Loucy (cell line): Measurements from ENCODE around the gene CT47C1.
A peak's percentile ranks its signal among the peaks of the same experiment; 100 is the strongest.

Experiments used
- H2AFZ ChIP-seq: fragments of 200-600 bp; sonication (generic); 2 replicates; pipeline ENCODE4 v1.6.0; 2016; ENCODE audit warnings: antibody characterized with exemption, mild to moderate bottlenecking, low read length, moderate library complexity
- H3F3A ChIP-seq: fragments of 200-600 bp; 2 replicates; pipeline ENCODE4 v1.6.0; 2016; ENCODE audit warnings: antibody characterized with exemption, low read depth, mild to moderate bottlenecking
- H3K27me3 ChIP-seq: fragments of 200-600 bp; sonication (generic); 2 replicates; pipeline ENCODE4 v1.6.1; 2014; ENCODE audit warnings: low read length, mild to moderate bottlenecking; ENCODE audit not compliant: insufficient read depth, poor library complexity, severe bottlenecking
- H3K36me3 ChIP-seq: fragments of 200-600 bp; sonication (generic); 2 replicates; pipeline ENCODE4 v1.6.1; 2016; ENCODE audit warnings: low read length; ENCODE audit not compliant: insufficient read depth
- H3K4me1 ChIP-seq: fragments of 200-600 bp; sonication (generic); 2 replicates; pipeline ENCODE4 v1.5.1; 2014; ENCODE audit warnings: low read length, mild to moderate bottlenecking; ENCODE audit not compliant: insufficient read depth, poor library complexity, severe bottlenecking
- H3K4me2 ChIP-seq: fragments of 200-600 bp; sonication (generic); 2 replicates; pipeline ENCODE4 v1.6.0; 2014; ENCODE audit warnings: antibody characterized with exemption, low read length, low read depth, mild to moderate bottlenecking; ENCODE audit not compliant: poor library complexity, severe bottlenecking
- H3K4me3 ChIP-seq: fragments of 200-600 bp; sonication (generic); 2 replicates; pipeline ENCODE4 v1.5.1; 2014; ENCODE audit warnings: low read length, mild to moderate bottlenecking, mixed read lengths; ENCODE audit not compliant: poor library complexity, severe bottlenecking
- H3K79me2 ChIP-seq: fragments of 200-600 bp; sonication (generic); 2 replicates; pipeline ENCODE4 v1.6.1; 2014; ENCODE audit warnings: low read length; ENCODE audit not compliant: insufficient read depth
- H3K9ac ChIP-seq: fragments of 200-600 bp; sonication (generic); 2 replicates; pipeline ENCODE4 v1.6.0; 2014; ENCODE audit warnings: mild to moderate bottlenecking, low read depth, low read length, moderate library complexity; ENCODE audit not compliant: poor library complexity, severe bottlenecking
- H3K9me2 ChIP-seq: fragments of 200-600 bp; sonication (generic); replicated peaks from 2 replicates; pipeline ENCODE4 v1.6.1; 2016; ENCODE audit warnings: low read depth, low read length, mixed read lengths
- H3K9me3 ChIP-seq: fragments of 200-600 bp; sonication (generic); 2 replicates; pipeline ENCODE4 v1.6.1; 2014; ENCODE audit warnings: mild to moderate bottlenecking, antibody characterized with exemption, low read length, low read depth; ENCODE audit not compliant: insufficient read depth
- H4K20me1 ChIP-seq: fragments of 200-600 bp; sonication (generic); 2 replicates; pipeline ENCODE4 v1.6.0; 2014; ENCODE audit warnings: antibody characterized with exemption, low read length, mild to moderate bottlenecking; ENCODE audit not compliant: insufficient read depth, poor library complexity, severe bottlenecking
- CTCF ChIP-seq: fragments of 200-600 bp; sonication (generic); conservative IDR thresholded peaks from 2 replicates; pipeline ENCODE4 v1.5.1; 2014; ENCODE audit warnings: mild to moderate bottlenecking, antibody characterized with exemption, low read length
- EZH2phosphoT487 ChIP-seq: fragments of 200-600 bp; IDR thresholded peaks from 2 replicates; pipeline ENCODE4 v1.6.1; 2018; ENCODE audit warnings: antibody characterized with exemption, mild to moderate bottlenecking, moderate library complexity, borderline replicate concordance

The CT47C1 gene

GRCh38 chrX:119067023-119067739 lies 5.6 kb upstream of the CT47C1 start:
- Histone ChIP-seq H3K9me2 (no peaks in the 10 kb centered on the region), H3K27me3 (no peaks in the 10 kb centered on the region), H2AFZ (no peak overlapping the region), H3K36me3 (no peaks in the 10 kb centered on the region), H3F3A (no peaks in the 10 kb centered on the region), H3K9me3 (no peaks in the 10 kb centered on the region), H3K4me3 (no peak overlapping the region), H3K4me1 (no peaks in the 10 kb centered on the region), H3K4me2 (no peak overlapping the region), H4K20me1 (no peaks in the 10 kb centered on the region), H3K9ac (no peak overlapping the region), H3K79me2 (no peaks in the 10 kb centered on the region)
- TF ChIP-seq EZH2phosphoT487: no peak
- peak; percentile 61 for TF ChIP-seq CTCF

- no peaks in the 10 kb centered on the region for H3F3A ChIP-seq
- H3K36me3 ChIP-seq: no peaks in the 10 kb centered on the region
- no peaks in the 10 kb centered on the region for H3K4me1 ChIP-seq
- H3K4me3 ChIP-seq: no peak overlapping the region
- no peak for TF ChIP-seq EZH2phosphoT487
- TF ChIP-seq CTCF: no peak
- H3K9me3 ChIP-seq: no peaks in the 10 kb centered on the region
- H3K79me2 ChIP-seq: no peaks in the 10 kb centered on the region
- no peaks in the 10 kb centered on the region for H3K9me2 ChIP-seq
- H3K4me2 ChIP-seq: no peak overlapping the region
- no peak overlapping the region for H2AFZ ChIP-seq
- no peaks in the 10 kb centered on the region for H3K27me3 ChIP-seq
- no peaks in the 10 kb centered on the region for H4K20me1 ChIP-seq
- no peak overlapping the region for H3K9ac ChIP-seq
Measured at GRCh38 chrX:119069128-119069527, 3.7 kb upstream of the CT47C1 start.

- Histone ChIP-seq H3K4me3 (no peak overlapping the region), H3F3A (no peaks in the 10 kb centered on the region), H2AFZ (no peak overlapping the region), H3K79me2 (no peaks in the 10 kb centered on the region), H3K9me2 (no peaks in the 10 kb centered on the region), H3K27me3 (no peaks in the 10 kb centered on the region), H3K9me3 (no peaks in the 10 kb centered on the region), H4K20me1 (no peaks in the 10 kb centered on the region), H3K4me1 (no peaks in the 10 kb centered on the region), H3K9ac (no peak overlapping the region), H3K36me3 (no peaks in the 10 kb centered on the region), H3K4me2 (no peak overlapping the region)
- no peak for TF ChIP-seq CTCF
- TF ChIP-seq EZH2phosphoT487: no peak
Measured at GRCh38 chrX:119069762-119070161, 3.0 kb upstream of the CT47C1 start.
